ENCODE results near the gene ADCK1.
A peak's percentile ranks its signal among the peaks of the same experiment; 100 is the strongest.
"Not testable (repeated sequence)": the region's sequence is repeated elsewhere in the genome, so short reads cannot be mapped to it uniquely, and the experiment has no call there.

ADCK1 gene

GRCh38 chr14:77799863-77800730 is at the start of gene ADCK1:
TSS of gene ADCK1 (plus strand) at chr14:77800109. CDS start at chr14:77818979, 18,870 bp downstream.
- DNase-seq = peak; percentile 86

- DNase-seq = no peak
Measured at GRCh38 chr14:77752266-77752665, 47.6 kb upstream of the ADCK1 start.

- no peak for DNase-seq
Measured at GRCh38 chr14:77752799-77753516, 47.0 kb upstream of the ADCK1 start.

GRCh38 chr14:77760381-77761204 is 39.3 kb upstream of the ADCK1 start, which contains the start of gene SNW1:
TSS of gene SNW1 (minus strand) at chr14:77761156. CDS start at chr14:77761127, 29 bp downstream.
- DNase-seq = peak; percentile 85 to 91

GRCh38 chr14:77761205-77761931 is 38.5 kb upstream of the ADCK1 start:
- DNase-seq = no peak

- no peak for DNase-seq
Measured at GRCh38 chr14:77763316-77763715, 36.6 kb upstream of the ADCK1 start.

GRCh38 chr14:77763978-77764377 is 35.9 kb upstream of the ADCK1 start:
- DNase-seq = no peak

GRCh38 chr14:77768442-77769069 is 31.4 kb upstream of the ADCK1 start:
- DNase-seq = not testable (repeated sequence)

GRCh38 chr14:77773966-77774365 is 25.9 kb upstream of the ADCK1 start:
- not testable (repeated sequence) for DNase-seq

- DNase-seq = no peak
Measured at GRCh38 chr14:77782202-77782601, 17.7 kb upstream of the ADCK1 start.

GRCh38 chr14:77786148-77786547 is 13.8 kb upstream of the ADCK1 start:
- DNase-seq = no peak

GRCh38 chr14:77790566-77791224 is 9.2 kb upstream of the ADCK1 start:
- no peak for DNase-seq

- no peak for DNase-seq
Measured at GRCh38 chr14:77791225-77791600, 8.7 kb upstream of the ADCK1 start.

- not testable (repeated sequence) for DNase-seq
Measured at GRCh38 chr14:77793255-77793654, 6.7 kb upstream of the ADCK1 start.

GRCh38 chr14:77794357-77794756 is 5.6 kb upstream of the ADCK1 start:
- DNase-seq = no peak

- not testable (repeated sequence) for DNase-seq
Measured at GRCh38 chr14:77799456-77799855, 453 bp upstream of the ADCK1 start.

- DNase-seq = no peak
Measured at GRCh38 chr14:77800814-77801213, 905 bp downstream of the ADCK1 start.

- no peak for DNase-seq
Measured at GRCh38 chr14:77804592-77804991, 4.7 kb downstream of the ADCK1 start.

GRCh38 chr14:77805706-77806105 is 5.8 kb downstream of the ADCK1 start:
- no peak for DNase-seq

GRCh38 chr14:77808250-77808649 is 8.3 kb downstream of the ADCK1 start:
- no peak for DNase-seq

GRCh38 chr14:77809011-77809410 is 9.1 kb downstream of the ADCK1 start:
- no peak for DNase-seq
